Left ventricle myocardium inferior (tissue), 1 donor: Measurements from ENCODE around the gene FKBP5. TPM values are rescaled to one million over a fixed set of nuclear protein-coding genes. Genes with fewer than 3 reads are reported as not detected.

Experiments used
- DNase-seq: peaks from one replicate; pipeline ENCODE4 v3.0.0-alpha.2; 2020
- H3K27ac ChIP-seq: fragments of 200-600 bp; replicated peaks from 2 replicates; pipeline ENCODE4 v1.8.0; 2021
- H3K27me3 ChIP-seq: fragments of 200-600 bp; 2 replicates; pipeline ENCODE4 v1.8.0; 2021; ENCODE audit warnings: low read depth
- H3K36me3 ChIP-seq: fragments of 200-600 bp; 2 replicates; pipeline ENCODE4 v1.8.0; 2021
- H3K4me1 ChIP-seq: fragments of 200-600 bp; 2 replicates; pipeline ENCODE4 v1.8.0; 2021
- H3K4me3 ChIP-seq: fragments of 200-600 bp; 2 replicates; pipeline ENCODE4 v1.8.0; 2021; ENCODE audit warnings: mild to moderate bottlenecking, moderate library complexity
- H3K9me3 ChIP-seq: fragments of 200-600 bp; replicated peaks from 2 replicates; pipeline ENCODE4 v1.8.0; 2021
- CTCF ChIP-seq: fragments of 200-600 bp; IDR thresholded peaks from 2 replicates; pipeline ENCODE4 v1.8.0; 2021; ENCODE audit warnings: antibody characterized with exemption, mild to moderate bottlenecking, borderline replicate concordance
- intact Hi-C: fragments of 100-400 bp; cut with micrococcal nuclease; formaldehyde crosslinking; loops from one replicate; pipeline ENCODE4 v1.11.0; 2022
- total RNA-seq: library from RNA; stranded (reverse); fragmentation: NEBNext Ultra II Directional; extraction: Animal tissue kit (Norgen Biotek cat#: 25700); gene quantifications from one replicate; pipeline ENCODE4 v1.2.1, GENCODE V29; 2021
- donor health status: DM: no; HTN: yes; CAD: no; lungs with severe emphysema.

FKBP5 gene
- total RNA-seq, 1 donor from 2014 or later: 101 TPM

- peak overlapping the region; percentile 100 for H3K27ac ChIP-seq
- intact Hi-C loops: no loop called here
- H3K36me3 ChIP-seq: no peaks in the 10 kb centered on the region
- no peaks in the 10 kb centered on the region for H3K9me3 ChIP-seq
- no peak for TF ChIP-seq CTCF
- H3K4me1 ChIP-seq: peaks cover 70% of the 10 kb centered on the region
- DNase-seq: peak; percentile 60
- H3K27me3 ChIP-seq: no peaks in the 10 kb centered on the region
- H3K4me3 ChIP-seq: peak overlapping the region; percentile 57
Measured at GRCh38 chr6:35719830-35720733, 31.4 kb upstream of the FKBP5 start.

GRCh38 chr6:35719404-35719829 is 30.7 kb upstream of the FKBP5 start:
- no peak for DNase-seq
- Histone ChIP-seq H3K9me3 (no peaks in the 10 kb centered on the region), H3K27ac (peak overlapping the region; percentile 100), H3K4me3 (peak overlapping the region; percentile 57), H3K36me3 (no peaks in the 10 kb centered on the region), H3K4me1 (peaks cover 63% of the 10 kb centered on the region), H3K27me3 (no peaks in the 10 kb centered on the region)
- intact Hi-C loops: no loop called here
- TF ChIP-seq CTCF: no peak

GRCh38 chr6:35718911-35719381 is 30.2 kb upstream of the FKBP5 start:
- no peaks in the 10 kb centered on the region for H3K36me3 ChIP-seq
- H3K9me3 ChIP-seq: no peaks in the 10 kb centered on the region
- peak overlapping the region; percentile 57 for H3K4me3 ChIP-seq
- peaks cover 59% of the 10 kb centered on the region for H3K4me1 ChIP-seq
- H3K27me3 ChIP-seq: no peaks in the 10 kb centered on the region
- H3K27ac ChIP-seq: peak overlapping the region; percentile 100
- TF ChIP-seq CTCF: no peak
- intact Hi-C loops: no loop called here
- DNase-seq: no peak

- no peak for TF ChIP-seq CTCF
Measured at GRCh38 chr6:35718375-35718736, 29.6 kb upstream of the FKBP5 start.

GRCh38 chr6:35717449-35718374 is 29.0 kb upstream of the FKBP5 start:
- Histone ChIP-seq H3K36me3 (no peaks in the 10 kb centered on the region), H3K9me3 (no peaks in the 10 kb centered on the region), H3K4me1 (peaks cover 49% of the 10 kb centered on the region), H3K4me3 (no peak overlapping the region), H3K27ac (peak overlapping the region; percentile 100), H3K27me3 (no peaks in the 10 kb centered on the region)
- intact Hi-C loops: no loop called here
- no peak for TF ChIP-seq CTCF
- DNase-seq: no peak

More at GRCh38 chr6:35718375-35718736, 29.6 kb upstream of the FKBP5 start:
- intact Hi-C loops: no loop called here
- no peak overlapping the region for H3K4me3 ChIP-seq
- H3K27ac ChIP-seq: peak overlapping the region; percentile 100
- DNase-seq: no peak
- H3K9me3 ChIP-seq: no peaks in the 10 kb centered on the region
- H3K4me1 ChIP-seq: peaks cover 53% of the 10 kb centered on the region
- H3K36me3 ChIP-seq: no peaks in the 10 kb centered on the region
- H3K27me3 ChIP-seq: no peaks in the 10 kb centered on the region
